Measurements from ENCODE around the gene RAPGEF2.
"Not testable (repeated sequence)": the region's sequence is repeated elsewhere in the genome, so short reads cannot be mapped to it uniquely, and the experiment has no call there.

The RAPGEF2 gene

GRCh38 chr4:159102622-159103383 lies at the start of gene RAPGEF2:
TSS of gene RAPGEF2 (plus strand) at chr4:159103079. CDS start at chr4:159104163, 1,084 bp downstream.
- peak; percentile 95 for DNase-seq

GRCh38 chr4:159055833-159056232 lies 47.0 kb upstream of the RAPGEF2 start:
- no peak for DNase-seq

GRCh38 chr4:159060161-159060560 lies 42.7 kb upstream of the RAPGEF2 start:
- no peak for DNase-seq

GRCh38 chr4:159062381-159062780 lies 40.5 kb upstream of the RAPGEF2 start:
- no peak for DNase-seq

- DNase-seq: no peak
These were observed 37.2 kb upstream of the RAPGEF2 start for GRCh38 chr4:159065513-159066240.

- DNase-seq: not testable (repeated sequence)
These were observed 34.7 kb upstream of the RAPGEF2 start for GRCh38 chr4:159068139-159068538.

GRCh38 chr4:159069922-159070321 lies 33.0 kb upstream of the RAPGEF2 start:
- no peak for DNase-seq

GRCh38 chr4:159070742-159071141 lies 32.1 kb upstream of the RAPGEF2 start:
- no peak for DNase-seq

- DNase-seq: no peak
These were observed 31.5 kb upstream of the RAPGEF2 start for GRCh38 chr4:159071178-159071968.

GRCh38 chr4:159071969-159072765 lies 30.7 kb upstream of the RAPGEF2 start:
- DNase-seq: no peak

GRCh38 chr4:159075531-159075932 lies 27.3 kb upstream of the RAPGEF2 start:
- DNase-seq: no peak

- not testable (repeated sequence) for DNase-seq
These were observed 25.9 kb upstream of the RAPGEF2 start for GRCh38 chr4:159077018-159077417.

- no peak for DNase-seq
These were observed 25.0 kb upstream of the RAPGEF2 start for GRCh38 chr4:159077702-159078495.

- no peak for DNase-seq
These were observed 23.8 kb upstream of the RAPGEF2 start for GRCh38 chr4:159079074-159079473.

- no peak for DNase-seq
These were observed 16.3 kb upstream of the RAPGEF2 start for GRCh38 chr4:159086606-159087005.

- DNase-seq: no peak
These were observed 12.6 kb upstream of the RAPGEF2 start for GRCh38 chr4:159090255-159090654.

GRCh38 chr4:159094156-159094555 lies 8.7 kb upstream of the RAPGEF2 start:
- DNase-seq: not testable (repeated sequence)

GRCh38 chr4:159096434-159096833 lies 6.4 kb upstream of the RAPGEF2 start:
- DNase-seq: no peak

- no peak for DNase-seq
These were observed 5.7 kb upstream of the RAPGEF2 start for GRCh38 chr4:159097144-159097543.

- DNase-seq: no peak
These were observed 5.1 kb upstream of the RAPGEF2 start for GRCh38 chr4:159097785-159098184.

GRCh38 chr4:159098482-159099127 lies 4.3 kb upstream of the RAPGEF2 start:
- no peak for DNase-seq

Measured in activated effector memory CD4-positive, alpha-beta T cell treated with anti-CD3 and anti-CD28 coated beads, Interleukin-2, amount 50 U/mL, for 16 hours (primary cell).